ENCODE measurements around the gene DNAJB9. TPM values are rescaled to one million over a fixed set of nuclear protein-coding genes. Genes with fewer than 3 reads are reported as not detected.

DNAJB9 gene
- polyA plus RNA-seq, 3 donors, result 18.1 to 20.7 (median 18.4) TPM

- Histone ChIP-seq H4K20me1 (ENCODE audit: insufficient read depth, low read length) (no peaks in the 10 kb centered on the region), H3K36me3 (replicated peaks in 1 of 2; ENCODE audit: control insufficient read depth in 1 of 2, insufficient read depth in 2 of 2, low read length in 2 of 2) (no peaks in the 10 kb centered on the region), H3K27me3 (ENCODE audit: control insufficient read depth in 2 of 2, insufficient read depth in 2 of 2, low read length in 2 of 2) (no peaks in the 10 kb centered on the region), H3K4me3 (replicated peaks in 1 of 3; ENCODE audit: low read depth in 2 of 3, low read length in 3 of 3) (no peak overlapping the region), H3K9me3 (replicated peaks in 1 of 2; ENCODE audit: control insufficient read depth in 1 of 2, insufficient read depth in 1 of 2, low read length in 2 of 2) (no peaks in the 10 kb centered on the region), H3K9ac (ENCODE audit: insufficient read depth, low read length, poor library complexity, severe bottlenecking) (no peak overlapping the region), H3K4me2 (replicated peaks; ENCODE audit: extremely low read depth, low read length, poor library complexity, severe bottlenecking) (no peak overlapping the region), H3K27ac (ENCODE audit: low read depth in 1 of 2, low read length in 2 of 2) (no peak overlapping the region), H3K4me1 (ENCODE audit: control insufficient read depth in 1 of 2, insufficient read depth in 2 of 2, low read length in 2 of 2) (no peaks in the 10 kb centered on the region), H2AFZ (ENCODE audit: insufficient read depth, low read depth, low read length, poor library complexity, severe bottlenecking) (no peak overlapping the region), H3K79me2 (ENCODE audit: insufficient read depth, low read length) (no peaks in the 10 kb centered on the region)
- DNase-seq, result no peak
- TF ChIP-seq, protein P1, sequence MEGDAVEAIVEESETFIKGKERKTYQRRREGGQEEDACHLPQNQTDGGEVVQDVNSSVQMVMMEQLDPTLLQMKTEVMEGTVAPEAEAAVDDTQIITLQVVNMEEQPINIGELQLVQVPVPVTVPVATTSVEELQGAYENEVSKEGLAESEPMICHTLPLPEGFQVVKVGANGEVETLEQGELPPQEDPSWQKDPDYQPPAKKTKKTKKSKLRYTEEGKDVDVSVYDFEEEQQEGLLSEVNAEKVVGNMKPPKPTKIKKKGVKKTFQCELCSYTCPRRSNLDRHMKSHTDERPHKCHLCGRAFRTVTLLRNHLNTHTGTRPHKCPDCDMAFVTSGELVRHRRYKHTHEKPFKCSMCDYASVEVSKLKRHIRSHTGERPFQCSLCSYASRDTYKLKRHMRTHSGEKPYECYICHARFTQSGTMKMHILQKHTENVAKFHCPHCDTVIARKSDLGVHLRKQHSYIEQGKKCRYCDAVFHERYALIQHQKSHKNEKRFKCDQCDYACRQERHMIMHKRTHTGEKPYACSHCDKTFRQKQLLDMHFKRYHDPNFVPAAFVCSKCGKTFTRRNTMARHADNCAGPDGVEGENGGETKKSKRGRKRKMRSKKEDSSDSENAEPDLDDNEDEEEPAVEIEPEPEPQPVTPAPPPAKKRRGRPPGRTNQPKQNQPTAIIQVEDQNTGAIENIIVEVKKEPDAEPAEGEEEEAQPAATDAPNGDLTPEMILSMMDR (IDR thresholded peaks at IDR 0.05), result no peak
- no peak overlapping the region for H3K27ac Mint-ChIP-seq
- H3K4me3 Mint-ChIP-seq, result no peak overlapping the region
- 92% methylated on average over 2 of the region's 8 CpGs for WGBS (ENCODE audit: insufficient coverage)
- H3K9me3 Mint-ChIP-seq, result no peaks in the 10 kb centered on the region
- peaks cover 3 to 9% (median 8%) of the 10 kb centered on the region in 3 donors for H3K27me3 Mint-ChIP-seq (ENCODE audit: low read depth in 3 of 3)
- no peaks in the 10 kb centered on the region for H3K36me3 Mint-ChIP-seq
- intact Hi-C loops (cut with micrococcal nuclease), result no loop called here
- no peaks in the 10 kb centered on the region for H3K4me1 Mint-ChIP-seq
Measured at GRCh38 chr7:108603656-108604306, 34.1 kb downstream of the DNAJB9 start.

DNA sequence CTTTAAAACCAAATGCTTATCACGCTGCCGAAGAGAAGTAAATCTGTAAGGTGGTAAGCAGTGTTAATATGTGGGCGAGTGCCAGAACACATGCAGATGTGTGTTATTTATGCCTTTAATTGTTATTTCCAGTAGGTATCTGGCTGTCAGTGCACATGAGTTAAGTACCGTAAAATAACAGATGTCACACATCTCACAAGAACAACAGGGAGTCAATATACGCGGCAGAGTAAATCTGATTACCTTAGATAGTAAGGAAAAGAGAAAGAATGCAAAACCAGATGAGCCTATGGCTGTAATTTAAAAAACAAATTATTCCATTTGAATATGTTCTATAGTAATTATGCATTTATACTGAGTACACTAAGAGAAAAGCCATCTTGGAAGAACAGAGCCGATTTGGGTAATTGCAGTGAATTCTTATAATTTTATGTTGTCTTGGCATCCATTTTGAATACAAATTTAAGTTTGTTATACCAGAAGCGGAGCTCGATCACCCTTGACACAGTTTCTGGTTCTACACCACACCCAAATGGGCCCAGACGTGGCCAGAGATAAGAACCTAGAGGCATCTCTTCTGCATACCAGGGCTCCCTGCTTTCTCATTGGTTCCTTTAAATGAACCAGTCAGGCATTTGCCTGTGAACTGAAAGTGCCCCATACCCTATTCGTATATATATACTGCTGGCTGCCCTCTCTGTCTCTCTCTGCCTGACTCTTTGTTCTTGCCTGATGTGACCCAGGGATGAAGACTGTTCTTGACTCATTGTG, 34.8 kb downstream of the DNAJB9 start:
- no peak overlapping the region for H3K4me3 Mint-ChIP-seq
- H4K20me1 ChIP-seq (ENCODE audit: insufficient read depth, low read length), result no peaks in the 10 kb centered on the region
- H3K36me3 ChIP-seq (replicated peaks in 1 of 2; ENCODE audit: control insufficient read depth in 1 of 2, insufficient read depth in 2 of 2, low read length in 2 of 2), result no peaks in the 10 kb centered on the region
- 45% methylated on average over 2 of the region's 11 CpGs for WGBS (ENCODE audit: insufficient coverage)
- H3K4me3 ChIP-seq (replicated peaks in 1 of 3; ENCODE audit: low read depth in 2 of 3, low read length in 3 of 3), result no peak overlapping the region
- no peaks in the 10 kb centered on the region for H3K36me3 Mint-ChIP-seq
- H3K79me2 ChIP-seq (ENCODE audit: insufficient read depth, low read length), result no peaks in the 10 kb centered on the region
- H2AFZ ChIP-seq (ENCODE audit: insufficient read depth, low read depth, low read length, poor library complexity, severe bottlenecking), result no peak overlapping the region
- TF ChIP-seq, protein P1 (IDR thresholded peaks at IDR 0.05), result no peak
- peaks cover 5 to 8% (median 7%) of the 10 kb centered on the region in 3 donors for H3K27me3 Mint-ChIP-seq (ENCODE audit: low read depth in 3 of 3)
- no peak for DNase-seq
- H3K9ac ChIP-seq (ENCODE audit: insufficient read depth, low read length, poor library complexity, severe bottlenecking), result no peak overlapping the region
- H3K9me3 Mint-ChIP-seq, result no peaks in the 10 kb centered on the region
- H3K4me2 ChIP-seq (replicated peaks; ENCODE audit: extremely low read depth, low read length, poor library complexity, severe bottlenecking), result no peak overlapping the region
- no peaks in the 10 kb centered on the region for H3K27me3 ChIP-seq (ENCODE audit: control insufficient read depth in 2 of 2, insufficient read depth in 2 of 2, low read length in 2 of 2)
- no peaks in the 10 kb centered on the region for H3K4me1 Mint-ChIP-seq
- H3K27ac Mint-ChIP-seq, result no peak overlapping the region
- H3K27ac ChIP-seq (ENCODE audit: low read depth in 1 of 2, low read length in 2 of 2), result no peak overlapping the region
- H3K9me3 ChIP-seq (replicated peaks in 1 of 2; ENCODE audit: control insufficient read depth in 1 of 2, insufficient read depth in 1 of 2, low read length in 2 of 2), result no peaks in the 10 kb centered on the region
- intact Hi-C loops (cut with micrococcal nuclease), result no loop called here
- no peaks in the 10 kb centered on the region for H3K4me1 ChIP-seq (ENCODE audit: control insufficient read depth in 1 of 2, insufficient read depth in 2 of 2, low read length in 2 of 2)

All from CD14-positive monocyte (primary cell).